ENCODE measurements around the gene ACBD5.

GRCh38 chr10:27145937-27146336 is 94.7 kb downstream of the ACBD5 start:
- TF ChIP-seq RAD21 (IDR thresholded peaks at IDR 0.05), result no peak
- TF ChIP-seq, protein P1, sequence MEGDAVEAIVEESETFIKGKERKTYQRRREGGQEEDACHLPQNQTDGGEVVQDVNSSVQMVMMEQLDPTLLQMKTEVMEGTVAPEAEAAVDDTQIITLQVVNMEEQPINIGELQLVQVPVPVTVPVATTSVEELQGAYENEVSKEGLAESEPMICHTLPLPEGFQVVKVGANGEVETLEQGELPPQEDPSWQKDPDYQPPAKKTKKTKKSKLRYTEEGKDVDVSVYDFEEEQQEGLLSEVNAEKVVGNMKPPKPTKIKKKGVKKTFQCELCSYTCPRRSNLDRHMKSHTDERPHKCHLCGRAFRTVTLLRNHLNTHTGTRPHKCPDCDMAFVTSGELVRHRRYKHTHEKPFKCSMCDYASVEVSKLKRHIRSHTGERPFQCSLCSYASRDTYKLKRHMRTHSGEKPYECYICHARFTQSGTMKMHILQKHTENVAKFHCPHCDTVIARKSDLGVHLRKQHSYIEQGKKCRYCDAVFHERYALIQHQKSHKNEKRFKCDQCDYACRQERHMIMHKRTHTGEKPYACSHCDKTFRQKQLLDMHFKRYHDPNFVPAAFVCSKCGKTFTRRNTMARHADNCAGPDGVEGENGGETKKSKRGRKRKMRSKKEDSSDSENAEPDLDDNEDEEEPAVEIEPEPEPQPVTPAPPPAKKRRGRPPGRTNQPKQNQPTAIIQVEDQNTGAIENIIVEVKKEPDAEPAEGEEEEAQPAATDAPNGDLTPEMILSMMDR (IDR thresholded peaks at IDR 0.05; ENCODE audit: low read depth, low read length, missing input control), result no peak

Measured in liver (tissue), 3 donors.